ENCODE results near the gene RHBDL1.
A peak's percentile ranks its signal among the peaks of the same experiment; 100 is the strongest.

Gene RHBDL1

DNA sequence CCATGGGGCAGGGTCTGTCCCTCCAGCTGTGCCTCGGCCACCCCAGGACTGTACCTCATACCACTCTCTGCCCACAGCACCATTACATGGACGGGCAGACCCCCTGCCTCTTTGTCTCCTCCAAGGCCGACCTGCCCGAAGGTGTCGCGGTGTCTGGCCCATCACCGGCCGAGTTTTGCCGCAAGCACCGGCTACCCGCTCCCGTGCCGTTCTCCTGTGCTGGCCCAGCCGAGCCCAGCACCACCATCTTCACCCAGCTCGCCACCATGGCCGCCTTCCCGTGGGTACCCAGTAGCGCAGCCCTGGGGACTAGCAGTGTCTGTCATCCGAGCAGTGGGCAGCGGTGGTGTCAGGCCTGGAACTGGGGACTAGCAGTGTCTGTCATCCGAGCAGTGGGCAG is 2.6 kb upstream of the RHBDL1 start:
- no peak for DNase-seq

DNA sequence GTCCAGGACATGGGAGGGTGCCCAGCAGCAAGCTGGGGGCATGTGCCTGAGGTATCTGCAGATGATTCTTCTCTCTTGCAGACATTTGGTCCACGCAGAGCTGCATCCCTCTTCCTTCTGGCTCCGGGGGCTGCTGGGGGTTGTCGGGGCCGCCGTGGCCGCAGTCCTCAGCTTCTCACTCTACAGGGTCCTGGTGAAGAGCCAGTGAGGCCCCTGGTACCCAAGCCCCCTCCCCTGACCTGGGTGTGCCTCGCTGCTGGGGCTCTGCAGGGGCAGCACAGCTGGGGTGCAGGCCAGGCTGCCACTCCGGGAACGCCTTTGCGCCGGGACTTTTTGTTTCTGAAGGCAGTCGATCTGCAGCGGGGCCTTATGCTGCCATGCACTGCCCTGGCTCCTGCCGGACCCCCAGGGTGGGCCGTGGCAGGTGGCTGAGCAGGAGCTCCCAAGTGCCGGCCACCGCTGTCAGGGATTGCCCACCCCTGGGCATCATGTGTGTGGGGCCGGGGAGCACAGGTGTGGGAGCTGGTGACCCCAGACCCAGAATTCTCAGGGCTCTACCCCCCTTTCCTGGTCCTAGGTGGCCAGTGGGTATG is 2.0 kb upstream of the RHBDL1 start:
- no peak for DNase-seq

DNA sequence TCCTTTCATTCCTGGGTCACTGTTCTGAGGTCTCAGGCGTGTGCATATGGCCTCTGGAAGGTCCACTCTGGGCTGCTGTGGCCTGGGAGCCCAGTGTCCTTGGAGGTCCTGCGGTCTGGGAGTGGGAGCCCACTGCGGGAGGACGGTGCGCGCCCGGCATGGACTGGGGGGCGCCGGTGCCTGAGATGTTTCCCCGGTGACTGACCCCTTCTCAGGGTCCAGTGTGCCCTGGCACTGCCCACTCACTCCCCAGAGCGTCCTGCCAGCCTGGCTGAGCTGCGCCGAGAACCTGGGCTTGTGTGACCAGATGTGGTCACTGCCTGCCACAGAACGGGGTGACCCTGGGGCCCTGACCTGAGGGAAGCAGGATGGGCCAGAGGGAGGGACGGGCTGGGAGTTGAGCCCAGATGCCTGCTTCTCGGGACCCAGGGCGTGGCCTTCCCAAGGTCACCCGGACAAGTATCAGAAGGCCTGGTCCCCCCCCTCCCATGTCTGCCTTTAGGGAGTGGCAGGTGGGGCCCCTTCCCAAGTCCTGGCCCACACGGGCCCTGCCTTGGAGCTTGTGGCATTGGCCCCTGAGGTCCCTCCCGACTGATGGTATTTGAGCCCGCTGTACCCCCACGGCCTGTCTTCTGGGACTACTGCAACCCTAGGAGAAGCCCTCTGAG is 1.1 kb upstream of the RHBDL1 start:
- no peak for DNase-seq

DNA sequence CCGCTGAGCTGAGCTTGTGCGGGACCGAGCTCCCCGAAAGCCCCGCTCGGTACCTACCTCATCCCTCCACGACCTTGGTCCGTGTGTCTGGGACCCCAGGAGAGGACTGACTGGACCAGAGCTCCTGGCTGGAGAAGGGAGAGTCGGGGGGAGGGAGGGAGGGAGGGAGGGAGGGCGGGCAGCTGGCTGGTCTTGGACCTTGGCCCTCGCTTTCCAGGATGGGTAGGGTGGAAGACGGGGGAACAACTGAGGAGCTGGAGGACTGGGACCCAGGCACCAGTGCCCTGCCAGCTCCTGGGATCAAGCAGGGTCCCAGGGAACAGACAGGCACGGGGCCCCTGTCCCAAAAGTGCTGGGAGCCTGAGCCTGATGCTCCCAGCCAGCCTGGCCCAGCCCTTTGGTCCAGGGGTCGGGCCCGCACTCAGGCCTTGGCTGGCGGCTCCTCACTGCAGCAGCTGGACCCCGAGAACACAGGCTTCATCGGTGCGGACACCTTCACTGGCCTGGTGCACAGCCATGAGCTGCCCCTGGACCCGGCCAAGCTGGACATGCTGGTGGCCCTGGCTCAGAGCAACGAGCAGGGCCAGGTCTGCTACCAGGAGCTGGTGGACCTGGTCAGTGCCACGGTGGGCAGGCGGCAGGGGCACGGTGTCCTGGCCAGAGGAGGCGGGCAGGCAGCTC is 553 bp downstream of the RHBDL1 start:
- peak in 1 of 51 donors; percentile 23 for DNase-seq

DNA sequence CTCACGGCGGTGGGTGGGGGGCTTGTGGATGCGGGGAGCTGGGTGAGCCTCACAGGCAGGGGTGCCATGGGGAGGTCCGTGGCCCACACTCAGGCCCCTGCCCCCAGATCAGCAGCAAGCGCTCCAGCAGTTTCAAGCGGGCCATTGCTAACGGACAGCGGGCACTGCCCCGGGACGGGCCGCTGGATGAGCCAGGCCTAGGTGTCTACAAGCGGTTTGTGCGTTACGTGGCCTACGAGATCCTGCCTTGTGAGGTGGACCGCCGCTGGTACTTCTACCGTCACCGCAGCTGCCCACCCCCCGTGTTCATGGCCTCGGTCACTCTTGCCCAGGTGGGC is 1.1 kb downstream of the RHBDL1 start:
- no peak for DNase-seq

DNA sequence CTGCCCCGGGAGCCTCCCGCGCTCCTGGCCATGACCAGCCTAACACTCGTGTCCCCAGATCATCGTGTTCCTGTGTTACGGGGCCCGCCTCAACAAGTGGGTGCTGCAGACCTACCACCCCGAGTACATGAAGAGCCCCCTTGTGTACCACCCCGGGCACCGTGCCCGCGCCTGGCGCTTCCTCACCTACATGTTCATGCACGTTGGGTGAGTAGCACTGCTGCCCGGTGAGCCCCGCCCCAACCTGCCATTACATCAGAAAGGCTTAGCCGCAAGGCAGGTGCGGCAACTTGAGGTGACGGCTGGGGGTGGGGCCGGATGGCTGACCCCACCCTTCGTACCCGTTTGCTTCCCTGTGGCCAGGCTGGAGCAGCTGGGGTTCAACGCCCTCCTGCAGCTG is 1.4 kb downstream of the RHBDL1 start:
- DNase-seq: no peak

DNA sequence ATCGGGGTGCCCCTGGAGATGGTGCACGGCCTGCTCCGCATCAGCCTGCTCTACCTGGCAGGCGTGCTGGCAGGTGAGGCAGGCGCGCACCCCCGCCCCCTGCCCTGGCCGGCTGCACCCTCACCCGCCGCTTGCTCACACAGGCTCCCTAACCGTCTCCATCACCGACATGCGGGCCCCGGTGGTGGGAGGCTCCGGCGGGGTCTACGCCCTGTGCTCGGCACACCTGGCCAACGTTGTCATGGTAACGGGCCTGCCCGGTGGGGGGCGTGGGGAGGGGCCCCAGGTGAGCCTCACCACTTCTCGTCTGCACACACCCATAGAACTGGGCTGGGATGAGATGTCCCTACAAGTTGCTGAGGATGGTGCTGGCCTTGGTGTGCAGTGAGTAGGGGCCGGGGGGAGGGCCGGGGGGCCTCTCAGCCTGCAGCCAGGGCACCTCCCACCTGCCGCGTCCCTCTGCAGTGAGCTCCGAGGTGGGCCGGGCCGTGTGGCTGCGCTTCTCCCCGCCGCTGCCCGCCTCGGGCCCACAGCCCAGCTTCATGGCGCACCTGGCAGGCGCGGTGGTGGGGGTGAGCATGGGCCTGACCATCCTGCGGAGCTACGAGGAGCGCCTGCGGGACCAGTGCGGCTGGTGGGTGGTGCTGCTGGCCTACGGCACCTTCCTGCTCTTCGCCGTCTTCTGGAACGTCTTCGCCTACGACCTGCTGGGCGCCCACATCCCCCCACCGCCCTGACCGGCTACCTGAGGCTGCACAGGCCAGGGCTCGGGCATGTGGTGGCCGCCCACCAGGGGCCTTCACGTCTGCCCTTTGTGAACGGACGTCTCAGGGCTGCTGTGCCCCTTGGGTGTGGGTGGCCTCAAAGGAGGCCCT is 2.1 kb downstream of the RHBDL1 start:
- no peak for DNase-seq

DNA sequence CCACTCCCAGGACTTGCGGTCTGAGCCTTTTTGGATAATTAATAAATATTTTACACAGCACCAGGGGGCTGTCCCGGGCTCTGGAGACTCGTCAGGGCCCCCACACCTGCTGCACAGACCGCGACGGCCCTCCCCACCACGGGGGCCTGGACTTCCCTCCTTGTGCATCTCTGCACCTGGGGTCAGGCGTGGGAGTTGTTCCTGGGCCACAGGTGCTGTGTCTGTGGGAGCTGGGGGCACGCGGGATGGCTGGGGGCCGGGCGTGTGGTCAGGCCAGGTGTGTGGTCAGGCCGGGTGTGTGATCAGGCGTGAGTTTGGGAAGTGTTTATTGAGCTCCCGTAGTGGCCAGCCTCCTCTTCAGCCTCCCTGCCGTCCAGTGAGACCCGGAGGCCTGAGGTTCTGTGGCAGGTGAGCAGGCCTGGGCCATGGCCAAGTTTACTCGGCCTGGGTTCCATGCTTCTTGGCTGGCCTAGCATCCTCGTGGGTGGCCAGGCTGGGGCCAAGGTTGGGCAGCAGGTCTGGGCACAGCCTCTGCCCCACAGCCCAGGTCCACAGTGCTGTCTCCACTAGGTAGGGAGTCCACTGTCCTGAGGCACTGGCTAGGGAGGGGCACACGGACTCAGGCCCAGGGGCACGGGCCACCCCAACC is 2.9 kb downstream of the RHBDL1 start:
- DNase-seq: no peak

DNA sequence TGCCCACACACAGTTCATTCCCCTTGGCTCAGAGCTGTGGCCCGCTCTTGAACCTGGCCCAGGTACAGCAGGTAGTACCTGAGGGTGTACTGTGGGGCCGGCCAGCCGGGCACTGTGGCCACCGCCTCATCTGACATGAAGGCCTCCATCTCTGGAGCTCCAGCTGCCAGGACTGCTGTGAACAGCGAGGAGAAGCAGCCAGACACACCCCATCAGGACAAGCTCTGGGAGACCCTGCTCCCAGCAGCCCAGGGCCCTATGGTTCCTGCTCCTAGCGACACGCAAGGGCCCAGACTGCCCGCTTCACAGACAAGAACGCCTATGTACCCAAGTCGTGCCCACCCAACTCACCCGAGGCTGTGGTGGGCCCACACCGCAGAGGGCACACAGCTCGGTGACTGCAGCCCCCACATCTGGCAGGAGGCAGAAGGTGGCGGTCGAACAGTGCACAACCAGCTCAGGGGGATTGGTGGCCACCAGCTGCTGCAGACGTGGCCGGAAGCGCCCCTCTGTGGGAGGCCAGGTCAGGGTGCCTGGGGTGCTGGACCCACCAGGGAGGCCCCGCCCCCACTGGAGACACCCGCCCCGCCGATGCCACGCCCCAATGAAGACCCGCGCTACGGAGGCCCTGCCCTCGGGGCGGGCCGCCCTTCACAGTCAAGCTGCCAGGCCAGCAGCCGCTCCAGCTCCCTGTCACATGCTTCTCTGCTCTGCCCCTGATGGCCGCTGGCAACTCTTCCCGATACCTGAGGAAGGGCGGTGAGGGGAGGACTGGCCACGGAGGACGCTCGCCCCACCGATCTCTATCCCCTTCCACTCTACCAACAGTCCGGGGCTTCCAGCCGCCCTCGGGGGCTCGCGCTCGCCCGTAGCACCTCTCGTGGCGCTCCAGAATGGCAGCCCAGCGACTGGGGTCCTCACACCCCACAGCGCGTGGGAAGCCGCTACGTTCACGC is 3.7 kb downstream of the RHBDL1 start:
- peak in 37 of 51 donors; percentile 13 to 79 (median 61) for DNase-seq

DNA sequence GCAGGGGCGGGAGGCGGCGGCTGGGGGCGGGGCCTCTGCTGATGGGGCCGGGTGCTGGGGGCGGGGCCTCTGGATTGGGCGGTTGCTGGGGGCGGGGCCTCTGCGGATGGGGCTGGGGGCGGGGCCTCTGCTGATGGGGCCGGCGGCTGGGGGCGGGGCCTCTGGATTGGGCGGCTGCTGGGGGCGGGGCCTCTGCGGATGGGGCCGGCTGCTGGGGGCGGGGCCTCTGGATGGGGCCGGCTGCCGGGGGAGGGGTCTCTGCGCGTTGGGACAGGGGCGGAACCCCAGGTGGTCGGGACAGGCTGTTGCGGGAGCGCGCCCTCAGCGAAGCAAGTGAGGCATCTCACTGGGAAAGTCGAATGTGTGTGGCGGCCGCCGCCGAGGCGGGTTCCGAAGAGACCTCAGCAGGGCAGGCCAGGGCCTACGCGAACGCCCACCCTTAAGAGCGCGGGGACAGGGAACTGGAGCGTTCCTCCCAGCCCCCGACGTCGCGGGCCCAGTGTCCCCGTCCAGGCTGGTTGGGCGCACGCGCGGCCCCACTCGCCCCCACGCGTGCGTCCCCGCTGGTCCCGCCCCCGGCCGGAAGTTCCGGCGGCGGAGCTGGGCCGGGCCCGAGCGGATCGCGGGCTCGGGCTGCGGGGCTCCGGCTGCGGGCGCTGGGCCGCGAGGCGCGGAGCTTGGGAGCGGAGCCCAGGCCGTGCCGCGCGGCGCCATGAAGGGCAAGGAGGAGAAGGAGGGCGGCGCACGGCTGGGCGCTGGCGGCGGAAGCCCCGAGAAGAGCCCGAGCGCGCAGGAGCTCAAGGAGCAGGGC is 4.5 kb downstream of the RHBDL1 start, which contains the start of gene STUB1:
STUB1 (plus strand) TSS at position 597 of the 811 bp plus-strand sequence; CDS start at position 713, 116 bp downstream.
- peak; percentile 46 to 96 (median 87) for DNase-seq

DNA sequence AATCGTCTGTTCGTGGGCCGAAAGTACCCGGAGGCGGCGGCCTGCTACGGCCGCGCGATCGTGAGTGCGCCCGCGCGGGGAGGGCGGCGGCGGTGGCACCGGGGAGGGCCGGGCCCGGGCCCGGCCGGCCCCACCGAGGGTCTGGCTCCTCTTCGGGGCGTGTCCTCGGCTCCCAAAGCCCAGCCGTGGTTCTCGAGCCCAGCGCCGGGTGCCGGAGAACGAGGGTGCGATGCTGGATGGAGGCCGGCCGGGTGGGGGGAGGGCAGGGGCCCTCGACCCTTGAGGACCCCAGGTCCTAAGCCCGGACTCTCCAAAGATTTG is 5.1 kb downstream of the RHBDL1 start:
- peak in 1 of 51 donors; percentile 53 for DNase-seq

DNA sequence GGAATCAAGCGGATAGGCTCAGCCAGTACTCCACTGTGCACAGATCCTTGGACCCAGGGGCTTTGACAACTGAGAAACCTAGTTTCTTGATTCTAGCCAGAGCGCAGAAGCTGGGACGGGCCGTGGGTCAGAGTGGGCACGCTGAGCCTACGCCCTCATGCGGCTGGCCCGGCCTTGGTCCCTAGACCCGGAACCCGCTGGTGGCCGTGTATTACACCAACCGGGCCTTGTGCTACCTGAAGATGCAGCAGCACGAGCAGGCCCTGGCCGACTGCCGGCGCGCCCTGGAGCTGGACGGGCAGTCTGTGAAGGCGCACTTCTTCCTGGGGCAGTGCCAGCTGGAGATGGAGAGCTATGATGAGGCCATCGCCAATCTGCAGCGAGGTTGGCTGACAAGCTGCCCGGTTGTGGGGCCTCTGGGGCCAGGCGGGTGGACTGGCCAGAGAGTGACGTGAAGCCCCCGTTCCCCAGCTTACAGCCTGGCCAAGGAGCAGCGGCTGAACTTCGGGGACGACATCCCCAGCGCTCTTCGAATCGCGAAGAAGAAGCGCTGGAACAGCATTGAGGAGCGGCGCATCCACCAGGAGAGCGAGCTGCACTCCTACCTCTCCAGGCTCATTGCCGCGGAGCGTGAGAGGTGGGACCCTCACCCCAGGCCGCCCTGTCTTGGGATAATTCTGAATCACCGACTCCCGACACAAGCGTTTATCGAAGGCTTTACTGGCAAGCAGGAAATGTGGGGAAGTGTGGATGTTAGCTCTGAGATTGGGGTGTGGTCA is 5.7 kb downstream of the RHBDL1 start:
- peak in 1 of 51 donors; percentile 34 for DNase-seq

DNA sequence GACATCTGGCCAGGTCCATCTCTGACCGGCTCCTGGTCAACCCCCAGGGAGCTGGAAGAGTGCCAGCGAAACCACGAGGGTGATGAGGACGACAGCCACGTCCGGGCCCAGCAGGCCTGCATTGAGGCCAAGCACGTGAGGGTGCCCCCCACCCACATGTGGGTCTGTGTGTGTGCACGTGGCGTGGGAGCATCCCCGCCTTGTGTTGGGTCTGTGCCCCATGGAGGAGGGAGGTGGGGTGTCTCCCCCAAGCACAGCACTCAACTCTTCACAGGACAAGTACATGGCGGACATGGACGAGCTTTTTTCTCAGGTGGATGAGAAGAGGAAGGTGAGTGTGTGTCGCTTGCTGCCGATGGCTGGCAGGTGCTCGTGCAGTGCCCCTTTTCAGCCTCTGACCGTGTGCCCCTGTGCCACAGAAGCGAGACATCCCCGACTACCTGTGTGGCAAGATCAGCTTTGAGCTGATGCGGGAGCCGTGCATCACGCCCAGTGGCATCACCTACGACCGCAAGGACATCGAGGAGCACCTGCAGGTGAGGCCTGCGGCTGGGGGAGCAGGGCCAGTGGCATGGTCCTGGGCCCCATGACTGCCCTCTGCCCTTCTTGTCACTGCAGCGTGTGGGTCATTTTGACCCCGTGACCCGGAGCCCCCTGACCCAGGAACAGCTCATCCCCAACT is 6.4 kb downstream of the RHBDL1 start:
- no peak for DNase-seq

DNA sequence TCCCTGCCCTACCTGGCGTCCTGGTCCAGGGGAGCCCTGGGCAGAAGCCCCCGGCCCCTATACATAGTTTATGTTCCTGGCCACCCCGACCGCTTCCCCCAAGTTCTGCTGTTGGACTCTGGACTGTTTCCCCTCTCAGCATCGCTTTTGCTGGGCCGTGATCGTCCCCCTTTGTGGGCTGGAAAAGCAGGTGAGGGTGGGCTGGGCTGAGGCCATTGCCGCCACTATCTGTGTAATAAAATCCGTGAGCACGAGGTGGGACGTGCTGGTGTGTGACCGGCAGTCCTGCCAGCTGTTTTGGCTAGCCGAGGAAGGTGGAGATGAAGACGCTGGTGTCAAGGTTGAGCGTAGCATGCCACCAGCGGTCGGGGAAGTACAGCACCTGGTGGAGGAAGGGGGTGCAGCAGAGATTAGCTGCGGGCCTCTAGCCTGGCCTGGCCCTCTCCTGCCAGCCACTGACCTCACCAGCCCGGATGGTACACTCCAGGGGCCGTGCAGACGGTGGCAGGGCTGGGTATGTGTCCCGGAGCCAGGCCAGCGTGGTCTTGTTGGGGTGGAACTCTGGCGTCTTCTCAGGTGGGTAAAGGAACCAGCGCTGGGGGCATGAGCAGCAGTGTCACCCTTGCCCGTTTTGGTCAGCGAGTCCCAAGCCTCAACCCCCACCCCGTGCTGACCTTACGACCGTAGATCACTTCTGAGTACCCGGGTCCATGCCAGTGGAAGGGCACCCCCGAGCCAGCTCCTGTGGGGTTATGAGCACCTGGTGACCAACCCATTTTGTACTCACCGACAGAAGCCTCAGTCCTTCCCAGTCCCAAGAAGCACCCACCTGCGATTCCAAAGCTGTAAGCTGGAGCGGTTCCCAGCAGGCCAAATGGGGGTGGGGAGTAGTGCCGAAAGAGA is 7.3 kb downstream of the RHBDL1 start:
- DNase-seq: no peak

DNA sequence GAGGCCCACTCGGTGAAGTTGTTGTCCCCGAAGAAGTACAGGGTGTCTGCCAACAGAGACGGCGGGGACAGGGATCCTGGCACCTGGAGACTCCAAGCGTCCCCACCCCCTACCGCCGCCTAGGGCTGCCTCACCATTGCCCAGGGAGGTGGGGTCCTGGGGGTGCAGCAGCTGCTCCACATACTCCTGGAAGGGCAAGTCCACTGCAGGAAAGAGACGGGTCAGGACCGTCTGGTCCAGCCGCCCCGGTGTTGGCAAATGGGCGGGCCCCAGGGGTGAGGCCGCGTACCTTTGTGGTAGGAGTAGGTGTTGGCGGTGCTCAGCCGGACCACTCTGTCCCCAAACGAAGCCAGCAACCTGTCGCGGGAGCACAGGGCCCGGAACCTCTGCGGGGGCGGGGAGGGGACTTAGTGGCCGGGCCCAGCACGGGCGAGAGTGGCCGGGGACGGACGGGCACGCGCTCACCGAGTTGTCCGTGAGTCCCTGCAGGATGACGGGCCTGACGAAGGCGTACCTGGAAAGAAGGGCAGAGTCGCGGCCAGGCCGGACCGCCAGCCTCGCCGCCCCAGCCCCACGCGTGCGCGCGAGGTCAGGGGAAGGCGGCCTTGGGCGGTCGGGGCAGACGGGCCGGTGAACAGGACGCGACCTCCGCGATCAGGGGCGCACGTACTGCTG is 8.1 kb downstream of the RHBDL1 start:
- DNase-seq: peak in 1 of 51 donors; percentile 13

DNA sequence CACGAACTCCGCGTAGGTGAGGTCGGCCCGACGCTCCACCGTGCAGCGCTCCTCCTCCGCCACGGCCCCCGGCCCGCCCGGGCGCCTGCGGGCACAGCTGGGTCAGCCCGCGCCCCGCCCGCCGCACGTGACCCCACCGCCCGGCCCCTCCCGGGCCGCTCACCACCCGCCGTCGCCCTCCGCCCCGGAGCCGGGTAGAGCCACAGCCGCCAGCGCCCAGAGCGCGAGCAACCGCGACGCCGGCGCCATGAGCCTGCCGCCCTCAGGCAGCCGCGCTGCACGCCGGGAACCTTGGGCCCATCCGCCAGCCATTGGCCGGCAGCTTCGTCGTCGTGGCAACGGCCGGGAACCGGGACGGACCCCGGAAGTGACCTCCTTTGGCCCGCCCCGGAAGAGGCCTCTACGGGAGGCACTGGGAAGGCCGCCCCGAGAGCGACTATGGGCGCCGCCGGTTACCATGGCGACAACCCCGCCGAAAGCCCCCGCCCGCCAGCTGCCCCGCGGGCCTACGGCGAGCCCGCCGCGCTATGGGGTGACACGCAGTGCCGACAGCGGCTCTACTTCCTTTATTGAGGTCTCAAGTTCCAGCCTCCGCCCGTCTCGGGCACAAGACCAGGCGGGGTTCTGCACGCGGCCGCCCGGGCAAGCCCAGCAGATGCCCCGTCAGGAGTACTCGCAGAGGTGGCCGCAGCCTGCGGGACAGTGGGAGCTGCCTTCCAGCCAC is 8.8 kb downstream of the RHBDL1 start, which contains the start of gene JMJD8:
JMJD8 (minus strand) TSS at position 264 of the 724 bp plus-strand sequence; CDS start at position 249, 15 bp downstream.
- peak; percentile 62 to 99 (median 94) for DNase-seq

All from hypothalamus (tissue), 51 donors.